ENCODE measurements around the gene FXYD2.

- no peak for TF ChIP-seq EP300 (IDR thresholded peaks at IDR 0.05)
- no peak for TF ChIP-seq CTCF (IDR thresholded peaks at IDR 0.05)
- no peak for TF ChIP-seq POLR2A (IDR thresholded peaks at IDR 0.05)
- no peak for TF ChIP-seq POLR2AphosphoS5 (IDR thresholded peaks at IDR 0.05)
Measured at GRCh38 chr11:117780456-117780855, 44.1 kb downstream of the FXYD2 start.

All from suprapubic skin (tissue), 4 donors.